Sigmoid colon (tissue), 7 donors: Measurements from ENCODE around the gene TCF7. TPM values are rescaled to one million over a fixed set of nuclear protein-coding genes. Genes with fewer than 3 reads are reported as not detected.

Experiments
- DNase-seq: peaks from one replicate; pipeline ENCODE4 v3.0.0-alpha.2; 2019
- H3K27ac ChIP-seq, 4 donors: fragments of 200-600 bp; sonication (generic); one replicate each; pipeline ENCODE4 v1.5.1; 2016 to 2019; ENCODE audit warnings: mild to moderate bottlenecking in 1 of 4
- H3K27me3 ChIP-seq, 3 donors: fragments of 200-600 bp; sonication (generic); one replicate each; pipeline ENCODE4 v1.5.1; 2019; ENCODE audit warnings: mild to moderate bottlenecking in 1 of 3
- H3K36me3 ChIP-seq, 4 donors: fragments of 200-600 bp; sonication (generic); one replicate each; pipeline ENCODE4 v1.5.1; 2016 to 2019
- H3K4me1 ChIP-seq, 4 donors: fragments of 200-600 bp; sonication (generic); one replicate each; pipeline ENCODE4 v1.5.1; 2017 to 2019
- H3K4me3 ChIP-seq, 4 donors: fragments of 200-600 bp; sonication (generic); one replicate each; pipeline ENCODE4 v1.5.1; 2017 to 2019; ENCODE audit warnings: mild to moderate bottlenecking in 2 of 4, moderate library complexity in 1 of 4
- H3K9me3 ChIP-seq, 4 donors: fragments of 200-600 bp in 3 of 4; sonication (generic) in 3 of 4; one replicate each; pipeline versions ENCODE4 v1.5.1 to v1.6.1; 2013 to 2019
- EP300 ChIP-seq, 4 donors: sonication (generic); formaldehyde crosslinking; IDR thresholded peaks; one replicate each; pipeline ENCODE4 v1.6.1; 2017; ENCODE audit warnings: antibody characterized with exemption in 4 of 4
- POLR2A ChIP-seq, 2 donors: fragments of 450-650 bp; IDR thresholded peaks; one replicate each; pipeline ENCODE4 v1.6.1; 2016; ENCODE audit warnings: antibody characterized with exemption in 2 of 2, mild to moderate bottlenecking in 2 of 2, moderate library complexity in 2 of 2
- POLR2AphosphoS5 ChIP-seq, 4 donors: sonication (generic); formaldehyde crosslinking; IDR thresholded peaks; one replicate each; pipeline ENCODE4 v1.6.1; 2017; ENCODE audit warnings: antibody characterized with exemption in 4 of 4
- WGBS, 2 donors: extraction: QIAGEN DNeasy Blood & Tissue Kit; methylation state at CpG; one replicate each; pipeline ENCODE4 v1.1.7; 2013; 5-methylcytosine and 5-hydroxymethylcytosine counted together
- intact Hi-C: fragments of 100-400 bp; cut with DNase I; formaldehyde crosslinking; loops from one replicate; pipeline ENCODE4 v1.15.1; 2023
- polyA plus RNA-seq, 3 donors: library from polyadenylated mRNA; stranded (reverse); fragments of 200-250 nt; gene quantifications; one replicate each; pipeline ENCODE4 v1.2.3, GENCODE V29; 2013
- total RNA-seq, 4 donors: library from RNA; depleted of rRNA; stranded (reverse); fragments of >200 nt; gene quantifications; one replicate each; pipeline ENCODE4 v1.1.0, GENCODE V29; 2016
- TF ChIP-seq, protein P1 (sequence below), 4 experiments: fragments of 450-650 bp in 3 of 4; fragments of 200-600 bp in 1 of 4; IDR thresholded peaks; one replicate each; pipeline ENCODE4 v1.5.1; 2016 to 2019; ENCODE audit warnings: antibody characterized with exemption in 4 of 4, mild to moderate bottlenecking in 3 of 4, moderate library complexity in 2 of 4
- donor health status: healthy with polysubstance abuse.
- donor health status: Bipolar disorder and iron deficiency.
- donor health status: healthy.

Gene TCF7
- total and polyA plus RNA-seq, 7 donors = 0.36 to 38.4 (median 1.5) TPM

DNA sequence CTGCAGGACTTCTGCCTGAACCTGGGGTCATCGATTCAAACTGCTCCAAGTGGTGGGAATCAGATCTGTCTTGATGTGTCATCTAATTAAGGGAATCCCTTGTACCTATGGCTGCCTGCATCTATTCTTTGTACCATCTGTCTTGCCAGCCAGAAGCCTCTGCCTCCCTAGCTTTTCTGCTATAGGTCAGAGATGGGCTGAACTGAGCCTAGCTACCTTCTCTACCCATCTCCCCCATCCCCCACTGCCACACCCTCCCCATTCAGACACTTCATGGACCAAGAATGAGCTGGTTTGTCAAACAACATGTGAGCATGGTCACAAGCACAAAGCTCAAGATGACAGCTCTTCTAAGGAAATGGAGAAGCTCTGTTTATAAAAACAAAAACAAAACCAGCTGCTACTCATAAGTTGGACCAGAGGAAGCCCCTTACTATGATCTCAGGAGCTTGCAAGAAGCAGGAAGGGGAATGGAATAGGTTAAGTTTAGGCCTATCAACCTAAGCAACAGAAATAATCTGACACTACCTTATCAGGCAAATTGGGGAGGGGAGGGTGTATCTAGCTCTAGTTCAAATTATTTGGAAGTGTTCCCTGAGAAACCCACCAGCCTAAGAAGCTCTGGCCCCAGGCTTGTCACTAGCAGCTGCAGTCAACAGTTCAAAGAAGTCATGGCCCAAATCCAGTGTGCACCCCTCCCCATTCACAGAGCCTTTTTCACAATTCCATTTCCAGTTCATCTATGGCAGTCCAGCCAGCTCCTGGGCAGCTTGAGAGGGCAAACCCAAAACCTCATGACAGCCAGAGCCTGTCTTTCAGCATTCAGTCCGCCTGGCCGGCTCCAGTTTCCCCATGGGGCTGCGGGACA is 32.4 kb downstream of the TCF7 start:
- H3K27ac ChIP-seq = no peak overlapping the region
- peaks cover 0 to 28% (median 22%) of the 10 kb centered on the region in 4 donors for H3K4me1 ChIP-seq
- H3K36me3 ChIP-seq = peaks cover 0 to 86% (median 36%) of the 10 kb centered on the region in 4 donors
- no peaks in the 10 kb centered on the region for H3K9me3 ChIP-seq
- no peaks in the 10 kb centered on the region for H3K27me3 ChIP-seq
- TF ChIP-seq, protein P1, sequence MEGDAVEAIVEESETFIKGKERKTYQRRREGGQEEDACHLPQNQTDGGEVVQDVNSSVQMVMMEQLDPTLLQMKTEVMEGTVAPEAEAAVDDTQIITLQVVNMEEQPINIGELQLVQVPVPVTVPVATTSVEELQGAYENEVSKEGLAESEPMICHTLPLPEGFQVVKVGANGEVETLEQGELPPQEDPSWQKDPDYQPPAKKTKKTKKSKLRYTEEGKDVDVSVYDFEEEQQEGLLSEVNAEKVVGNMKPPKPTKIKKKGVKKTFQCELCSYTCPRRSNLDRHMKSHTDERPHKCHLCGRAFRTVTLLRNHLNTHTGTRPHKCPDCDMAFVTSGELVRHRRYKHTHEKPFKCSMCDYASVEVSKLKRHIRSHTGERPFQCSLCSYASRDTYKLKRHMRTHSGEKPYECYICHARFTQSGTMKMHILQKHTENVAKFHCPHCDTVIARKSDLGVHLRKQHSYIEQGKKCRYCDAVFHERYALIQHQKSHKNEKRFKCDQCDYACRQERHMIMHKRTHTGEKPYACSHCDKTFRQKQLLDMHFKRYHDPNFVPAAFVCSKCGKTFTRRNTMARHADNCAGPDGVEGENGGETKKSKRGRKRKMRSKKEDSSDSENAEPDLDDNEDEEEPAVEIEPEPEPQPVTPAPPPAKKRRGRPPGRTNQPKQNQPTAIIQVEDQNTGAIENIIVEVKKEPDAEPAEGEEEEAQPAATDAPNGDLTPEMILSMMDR (IDR thresholded peaks at IDR 0.05) = no peak
- TF ChIP-seq EP300 (IDR thresholded peaks at IDR 0.05) (no peak), POLR2AphosphoS5 (IDR thresholded peaks at IDR 0.05) (no peak), POLR2A (IDR thresholded peaks at IDR 0.05) (no peak)
- DNase-seq = no peak
- no peak overlapping the region for H3K4me3 ChIP-seq
- intact Hi-C loops = loop anchor here (5.0 kb wide), 1 partner anchor 45 kb away; no protein-coding TSS in a partner anchor
- whole genome bisulfite sequencing, 2 donors = 87 to 88% methylated on average over 4 of the region's 4 CpGs

DNA sequence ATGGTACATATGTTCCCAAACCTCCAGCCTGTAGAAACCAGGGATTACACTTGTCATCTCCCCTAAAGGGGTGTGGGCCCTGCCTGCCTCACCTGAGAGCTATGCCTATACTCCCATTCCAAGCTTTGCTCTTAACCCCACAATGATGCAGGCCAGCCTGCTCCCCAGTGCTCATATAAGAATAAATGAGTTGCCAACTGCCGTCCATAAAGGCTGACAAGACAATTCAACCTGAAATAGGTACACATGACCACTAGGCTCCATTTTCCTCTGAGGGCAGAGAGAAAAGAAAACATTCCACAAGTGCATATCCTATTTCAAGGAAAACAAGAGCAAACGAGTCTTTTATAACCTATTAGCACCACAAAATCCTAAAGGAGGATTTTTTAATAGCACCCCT is 33.8 kb downstream of the TCF7 start:
- peaks cover 0 to 91% (median 34%) of the 10 kb centered on the region in 4 donors for H3K36me3 ChIP-seq
- peaks cover 0 to 29% (median 23%) of the 10 kb centered on the region in 4 donors for H3K4me1 ChIP-seq
- no peak overlapping the region for H3K27ac ChIP-seq
- H3K27me3 ChIP-seq = no peaks in the 10 kb centered on the region
- H3K9me3 ChIP-seq = no peaks in the 10 kb centered on the region
- TF ChIP-seq POLR2AphosphoS5 (IDR thresholded peaks at IDR 0.05) = no peak
- TF ChIP-seq EP300 (IDR thresholded peaks at IDR 0.05) = no peak
- TF ChIP-seq, protein P1 (IDR thresholded peaks at IDR 0.05) = no peak
- no peak for TF ChIP-seq POLR2A (IDR thresholded peaks at IDR 0.05)
- DNase-seq = no peak
- intact Hi-C loops = loop anchor here (5.0 kb wide), 1 partner anchor 46 kb away; no protein-coding TSS in a partner anchor
- WGBS, 2 donors = 39 to 64% methylated on average over 2 of the region's 2 CpGs
- H3K4me3 ChIP-seq = no peak overlapping the region

DNA sequence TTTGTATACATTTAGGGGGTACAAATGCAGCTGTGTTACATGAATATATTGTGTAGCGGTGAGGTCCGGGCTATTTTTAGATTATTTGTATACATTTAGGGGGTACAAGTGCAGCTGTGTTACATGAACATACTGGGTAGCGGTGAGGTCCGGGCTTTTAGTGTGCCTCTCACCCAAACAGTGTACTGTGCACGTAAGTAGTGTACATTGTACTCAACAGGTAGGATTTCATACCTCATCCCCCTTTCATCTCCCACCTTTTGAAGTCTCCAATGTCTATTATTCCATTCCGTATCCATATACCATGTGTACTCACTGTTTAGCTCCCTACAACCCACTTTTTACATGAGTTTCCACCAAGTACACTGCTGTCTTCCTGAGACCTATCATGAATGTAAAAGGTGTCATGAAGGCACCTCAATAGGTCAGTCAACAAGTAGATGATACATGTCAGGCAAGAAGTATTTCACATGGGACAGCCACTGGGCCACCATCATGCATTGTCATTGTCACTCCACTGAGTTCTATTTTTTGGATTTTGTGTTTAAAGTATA is 34.6 kb downstream of the TCF7 start:
- H3K36me3 ChIP-seq = peaks cover 0 to 92% (median 38%) of the 10 kb centered on the region in 4 donors

GRCh38 chr5:134149571-134150303 is 35.3 kb downstream of the TCF7 start:
- H3K4me1 ChIP-seq = peaks cover 0 to 29% (median 23%) of the 10 kb centered on the region in 4 donors
- intact Hi-C loops = loop anchor here (5.0 kb wide), 1 partner anchor 47 kb away; no protein-coding TSS in a partner anchor
- H3K36me3 ChIP-seq = peaks cover 0 to 90% (median 40%) of the 10 kb centered on the region in 4 donors
- TF ChIP-seq POLR2A (IDR thresholded peaks at IDR 0.05) (no peak), EP300 (IDR thresholded peaks at IDR 0.05) (no peak), POLR2AphosphoS5 (IDR thresholded peaks at IDR 0.05) (no peak)
- TF ChIP-seq, protein P1 (IDR thresholded peaks at IDR 0.05) = no peak
- H3K9me3 ChIP-seq = no peaks in the 10 kb centered on the region
- H3K4me3 ChIP-seq = no peak overlapping the region
- 27 to 65% methylated on average over 4 of the region's 4 CpGs for WGBS, 2 donors
- peak overlapping the region in 2 of 4 donors; percentile 2 to 8 for H3K27ac ChIP-seq
- DNase-seq = no peak
- H3K27me3 ChIP-seq = no peaks in the 10 kb centered on the region

More for the DNA sequence above, 34.6 kb downstream of the TCF7 start:
- DNase-seq = no peak
- WGBS, 2 donors = 88% methylated on average over 6 of the region's 6 CpGs
- intact Hi-C loops = loop anchor here (5.0 kb wide), 1 partner anchor 47 kb away; no protein-coding TSS in a partner anchor
- Histone ChIP-seq H3K27me3 (no peaks in the 10 kb centered on the region), H3K27ac (no peak overlapping the region), H3K9me3 (no peaks in the 10 kb centered on the region), H3K4me1 (peaks cover 0 to 29% (median 23%) of the 10 kb centered on the region in 4 donors), H3K4me3 (no peak overlapping the region)
- no peak for TF ChIP-seq EP300 (IDR thresholded peaks at IDR 0.05)
- no peak for TF ChIP-seq POLR2A (IDR thresholded peaks at IDR 0.05)
